HG03095 (cell line): ENCODE results near the gene NAGLU.
"Not testable (repeated sequence)": the region's sequence is repeated elsewhere in the genome, so short reads cannot be mapped to it uniquely, and the experiment has no call there.

Experiments
- ATAC-seq: cut with Tn5 transposase; IDR thresholded peaks from one replicate; pipeline ENCODE4 v1.9.1; 2021; ENCODE audit warnings: moderate library complexity; ENCODE audit not compliant: unreplicated experiment

The NAGLU gene

GRCh38 chr17:42521036-42521435 lies 15.0 kb upstream of the NAGLU start:
- no peak for ATAC-seq

DNA sequence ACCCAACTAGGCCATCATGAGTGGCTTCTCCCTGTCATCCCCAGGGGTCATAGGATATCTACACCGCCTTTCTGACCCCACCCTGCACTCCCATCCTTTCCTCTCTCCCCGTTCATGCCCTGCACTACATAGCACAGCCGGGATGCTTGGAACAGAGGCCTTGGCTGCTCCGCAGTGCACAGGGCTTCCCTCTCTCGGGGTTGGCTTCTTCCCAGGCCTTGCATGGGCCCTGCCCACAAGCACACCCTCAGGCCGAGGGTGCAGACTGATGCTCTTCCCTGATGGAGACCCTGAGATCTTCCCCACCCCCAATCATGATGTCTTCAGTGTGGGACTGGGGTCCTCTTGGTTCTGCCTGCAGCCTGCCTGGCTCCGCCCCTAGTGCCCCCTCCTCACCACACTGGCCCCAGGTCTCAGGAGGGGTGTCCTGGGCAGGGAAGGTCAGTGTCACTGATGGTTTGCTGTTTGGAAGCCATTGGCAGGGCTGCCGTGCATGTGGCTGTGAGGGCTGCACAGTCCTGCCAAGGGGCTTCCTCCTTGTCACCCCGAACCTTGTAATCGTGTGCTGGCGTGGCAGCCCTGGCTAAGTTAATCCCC lies 14.3 kb upstream of the NAGLU start:
- no peak for ATAC-seq

GRCh38 chr17:42522263-42522790 lies 13.7 kb upstream of the NAGLU start:
- ATAC-seq, result no peak

GRCh38 chr17:42522798-42523278 lies 13.2 kb upstream of the NAGLU start:
- ATAC-seq, result no peak

GRCh38 chr17:42525221-42525620 lies 10.8 kb upstream of the NAGLU start:
- ATAC-seq, result no peak

DNA sequence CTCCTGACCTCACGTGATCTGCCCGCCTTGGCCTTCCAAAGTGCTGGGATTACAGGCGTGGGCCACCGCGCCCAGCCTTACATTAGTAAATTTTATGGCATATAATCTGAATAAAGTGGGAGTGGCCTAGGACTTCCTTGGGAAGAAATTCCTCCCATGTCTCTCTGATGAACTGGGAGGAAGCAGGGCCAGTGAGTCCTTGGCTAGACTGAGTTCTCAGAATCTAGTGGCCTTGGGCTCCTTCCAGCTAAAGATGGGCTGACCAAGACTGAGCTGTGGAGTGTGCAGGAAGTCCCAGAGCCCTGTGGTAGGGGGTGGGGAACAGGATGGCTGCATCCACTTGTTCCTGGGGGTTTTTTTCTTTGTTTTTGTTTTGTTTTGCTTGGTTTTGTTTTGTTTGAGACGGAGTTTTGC lies 10.0 kb upstream of the NAGLU start:
- no peak for ATAC-seq

DNA sequence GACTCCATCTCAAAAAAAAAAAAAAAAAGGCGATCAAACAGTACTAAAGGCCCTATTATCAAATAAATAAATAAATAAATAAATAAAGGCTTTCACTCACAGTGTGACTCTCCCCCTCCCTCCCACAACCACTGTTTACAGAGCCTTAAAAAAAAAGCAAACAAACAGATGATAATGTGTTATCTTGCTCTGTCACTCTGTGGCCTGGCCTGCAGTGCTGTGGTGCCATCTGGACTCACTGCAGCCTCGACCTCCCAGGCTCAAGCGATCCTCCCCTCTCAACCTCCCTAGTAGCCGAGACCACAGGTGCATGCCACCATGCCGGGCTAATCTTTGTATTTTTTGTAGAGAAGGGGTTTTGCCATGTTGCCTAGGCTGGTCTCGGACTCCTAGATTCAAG lies 8.1 kb upstream of the NAGLU start:
- no peak for ATAC-seq

- ATAC-seq, result no peak
These were observed 7.0 kb upstream of the NAGLU start for GRCh38 chr17:42529061-42529460.

DNA sequence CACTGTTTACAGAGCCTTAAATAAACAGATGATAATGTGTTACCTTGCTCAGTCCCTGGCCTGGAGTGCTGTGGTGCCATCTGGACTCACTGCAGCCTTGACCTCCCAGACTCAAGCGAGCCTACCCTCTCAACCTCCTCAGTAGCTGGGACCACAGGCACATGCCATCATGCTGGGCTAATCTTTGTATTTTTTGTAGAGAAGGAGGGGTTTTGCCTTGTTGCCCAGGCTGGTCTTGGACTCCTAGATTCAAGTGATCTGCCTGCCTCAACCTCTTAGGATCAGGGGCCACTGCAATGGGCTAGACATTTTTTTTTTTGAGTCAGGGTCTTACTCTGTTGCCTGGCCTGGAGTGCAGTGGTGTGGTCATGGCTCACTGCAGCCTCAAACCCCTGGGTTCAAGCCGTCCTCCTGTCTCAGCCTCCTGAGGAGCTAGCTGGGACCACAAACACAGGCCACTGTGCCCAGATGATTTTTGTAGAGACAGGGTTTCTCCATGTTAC lies 5.0 kb upstream of the NAGLU start:
- ATAC-seq, result no peak

DNA sequence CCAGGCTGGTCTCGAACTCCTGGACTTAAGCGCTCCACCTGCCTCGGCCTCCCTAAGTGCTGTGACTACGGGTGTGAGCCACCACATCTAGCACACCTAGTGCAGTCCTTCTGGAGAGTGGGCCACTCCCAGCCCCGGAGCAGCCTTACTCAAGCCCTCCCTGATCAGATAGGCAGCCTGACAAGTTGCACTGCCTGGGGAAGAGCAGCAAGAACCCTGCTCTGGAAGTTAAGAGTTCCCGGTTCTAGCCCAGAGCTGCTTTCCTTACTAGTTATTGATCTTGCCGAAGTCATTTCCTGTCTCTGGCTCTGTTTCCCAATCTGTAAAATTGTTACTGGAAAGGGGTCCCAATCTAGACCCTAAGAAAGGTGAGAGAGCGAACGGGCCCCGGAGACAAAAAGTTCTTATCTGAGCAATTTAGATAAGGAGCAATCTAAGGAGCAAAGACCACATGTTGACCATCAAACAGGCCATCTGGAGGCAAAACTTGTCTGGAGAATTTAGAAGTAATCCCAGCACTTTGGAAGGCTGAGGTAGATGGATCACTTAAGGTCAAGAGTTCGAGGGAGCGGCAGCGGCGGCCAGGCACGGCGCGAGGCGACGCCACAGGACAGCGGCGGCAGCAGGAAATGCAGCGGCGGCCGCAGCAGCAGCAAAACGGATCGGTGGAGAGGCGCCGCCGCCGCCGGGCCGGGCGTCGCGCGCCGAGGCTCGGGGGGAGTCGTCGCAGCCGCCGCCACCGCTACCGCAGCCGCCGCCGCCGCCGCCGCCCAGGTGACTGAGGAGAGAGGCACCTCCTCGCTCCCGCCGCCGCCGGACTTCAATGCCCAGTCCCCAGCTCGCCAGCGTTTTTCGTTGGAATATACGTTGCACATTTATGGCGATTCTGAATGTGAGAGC lies 4.3 kb upstream of the NAGLU start:
- no peak for ATAC-seq

- no peak for ATAC-seq
These were observed 640 bp upstream of the NAGLU start for GRCh38 chr17:42535155-42536047.

DNA sequence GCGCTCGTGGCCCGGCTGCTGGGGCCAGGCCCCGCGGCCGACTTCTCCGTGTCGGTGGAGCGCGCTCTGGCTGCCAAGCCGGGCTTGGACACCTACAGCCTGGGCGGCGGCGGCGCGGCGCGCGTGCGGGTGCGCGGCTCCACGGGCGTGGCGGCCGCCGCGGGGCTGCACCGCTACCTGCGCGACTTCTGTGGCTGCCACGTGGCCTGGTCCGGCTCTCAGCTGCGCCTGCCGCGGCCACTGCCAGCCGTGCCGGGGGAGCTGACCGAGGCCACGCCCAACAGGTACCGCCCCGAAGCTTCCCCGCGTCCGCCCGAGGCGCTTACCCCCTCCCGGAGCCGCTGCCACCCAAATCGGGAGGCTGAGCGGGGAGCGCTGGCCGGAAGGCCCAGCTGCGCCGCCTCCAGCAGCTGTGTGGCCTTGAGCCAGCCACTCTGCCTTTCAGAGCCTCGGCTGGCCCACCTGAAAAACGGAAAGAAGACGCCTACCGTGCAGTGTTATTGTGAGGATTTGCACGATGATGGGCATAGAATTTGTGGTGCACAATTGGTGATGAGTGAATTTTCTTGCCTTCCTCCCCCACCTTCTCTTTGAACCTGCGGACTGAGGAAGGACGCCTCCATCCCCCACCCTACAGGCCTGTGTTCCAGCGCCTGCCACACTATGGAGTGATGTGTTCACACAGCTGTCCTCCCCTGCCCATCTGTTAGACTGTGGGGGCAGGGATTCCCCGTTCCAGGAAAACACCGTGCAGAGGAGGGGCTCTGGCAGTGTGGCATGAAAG lies 523 bp downstream of the NAGLU start:
- ATAC-seq, result peak; percentile 50

DNA sequence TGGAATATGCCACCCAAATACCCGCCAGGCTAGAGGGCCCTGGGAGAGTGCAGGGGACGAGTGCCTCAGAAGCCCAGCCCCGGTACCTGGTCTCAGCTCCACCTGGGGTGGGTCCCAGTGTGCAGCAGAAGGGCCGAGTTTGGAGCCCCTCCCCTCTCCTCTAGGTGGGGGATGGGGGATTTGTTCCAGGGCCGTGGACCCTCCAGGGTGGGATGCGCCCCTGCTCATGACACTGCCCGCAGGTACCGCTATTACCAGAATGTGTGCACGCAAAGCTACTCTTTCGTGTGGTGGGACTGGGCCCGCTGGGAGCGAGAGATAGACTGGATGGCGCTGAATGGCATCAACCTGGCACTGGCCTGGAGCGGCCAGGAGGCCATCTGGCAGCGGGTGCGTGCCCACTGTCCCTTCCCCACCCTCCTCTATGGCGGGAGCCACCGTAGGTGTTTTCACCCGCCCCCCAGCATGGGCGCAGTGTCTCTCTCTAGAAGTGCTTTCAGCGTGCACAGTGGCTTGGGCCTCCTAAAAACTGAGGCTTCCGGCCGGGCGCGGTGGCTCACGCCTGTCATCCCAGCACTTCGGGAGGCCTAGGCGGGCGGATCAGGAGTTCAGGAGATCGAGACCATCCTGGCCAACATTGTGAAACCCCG lies 1.2 kb downstream of the NAGLU start:
- no peak for ATAC-seq

DNA sequence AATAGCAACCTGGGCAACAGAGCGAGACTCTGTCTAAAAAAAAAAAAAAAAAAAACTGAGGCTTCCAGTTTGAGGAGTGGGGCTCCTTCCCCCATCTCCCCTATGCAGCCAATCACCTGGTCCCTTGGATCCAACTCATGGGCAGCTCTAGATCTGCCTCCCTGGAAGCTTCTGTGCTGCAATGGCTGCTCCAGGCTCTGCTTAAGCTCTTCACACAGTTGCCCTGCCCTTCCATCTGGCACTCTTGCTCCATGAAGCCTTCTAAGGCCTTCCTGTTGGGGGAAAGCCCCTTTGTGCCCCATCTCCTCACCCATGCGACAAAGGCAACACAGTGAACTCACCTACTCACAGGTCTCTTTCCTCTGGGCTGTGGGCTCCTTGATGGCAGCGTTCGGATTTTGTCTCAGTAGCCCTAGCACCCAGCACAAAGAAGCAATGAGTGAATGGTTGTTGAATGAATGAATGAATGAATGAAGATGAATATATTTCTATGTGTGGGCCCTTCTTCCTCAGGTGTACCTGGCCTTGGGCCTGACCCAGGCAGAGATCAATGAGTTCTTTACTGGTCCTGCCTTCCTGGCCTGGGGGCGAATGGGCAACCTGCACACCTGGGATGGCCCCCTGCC lies 1.9 kb downstream of the NAGLU start:
- ATAC-seq, result no peak

GRCh38 chr17:42538482-42538881 lies 2.4 kb downstream of the NAGLU start:
- ATAC-seq, result no peak

DNA sequence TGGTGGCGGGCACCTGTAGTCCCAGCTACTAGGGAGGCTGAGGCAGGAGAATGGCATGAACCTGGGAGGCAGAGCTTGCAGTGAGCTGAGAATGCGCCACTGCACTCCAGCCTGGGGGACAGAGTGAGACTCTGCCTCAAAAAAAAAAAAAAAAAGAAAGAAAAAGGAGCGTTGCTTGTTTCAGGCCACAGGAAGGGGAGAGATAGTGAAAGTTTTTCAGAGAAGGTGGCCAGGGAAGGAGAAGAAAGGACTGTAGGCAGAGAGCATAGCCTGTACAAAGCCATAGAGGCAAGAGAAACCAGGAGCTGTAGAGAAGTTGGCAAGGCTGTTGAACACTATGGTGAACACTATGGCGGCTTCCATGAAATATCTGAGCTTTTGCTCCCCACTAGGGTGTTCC lies 4.5 kb downstream of the NAGLU start:
- not testable (repeated sequence) for ATAC-seq

- no peak for ATAC-seq
These were observed 5.2 kb downstream of the NAGLU start for GRCh38 chr17:42541041-42541833.
